Measurements from ENCODE around the gene RGS19.

The RGS19 gene

DNA sequence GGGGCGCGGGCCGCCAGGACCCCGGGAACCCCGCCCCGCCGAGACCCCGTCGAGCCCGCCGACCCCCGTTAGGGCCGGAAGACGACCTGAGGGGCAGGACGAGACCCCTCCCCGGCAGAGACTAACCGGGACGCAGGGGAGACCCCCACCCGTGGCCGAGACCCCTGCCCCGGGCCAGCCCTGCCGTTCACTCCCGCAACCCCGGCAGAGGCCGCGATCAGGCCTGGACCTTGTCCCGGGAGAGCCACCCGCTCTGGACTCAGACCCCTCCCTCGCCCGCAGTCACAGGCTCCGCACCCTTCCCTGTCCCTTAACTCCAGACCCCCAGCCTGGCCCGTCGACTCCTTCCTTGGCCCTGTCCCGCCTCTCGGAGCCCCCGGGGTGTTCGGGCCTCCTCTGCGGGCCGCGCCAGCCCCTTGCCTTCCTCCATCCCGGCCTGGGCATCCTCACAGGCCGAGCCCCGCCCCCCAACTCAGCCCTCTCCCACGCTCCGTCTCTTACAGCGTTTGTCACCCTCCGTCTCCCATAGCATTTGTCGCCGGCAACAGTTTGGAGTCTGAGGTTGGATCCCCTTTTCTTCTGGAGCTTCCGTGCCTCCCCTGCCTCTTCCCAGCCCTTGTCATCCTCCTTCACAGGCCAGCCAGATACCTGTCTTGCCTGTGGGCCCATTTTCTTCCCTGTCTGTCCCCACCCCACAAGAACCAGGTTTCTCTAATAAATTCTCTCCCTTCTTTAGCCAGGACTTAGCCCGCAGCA lies 15.8 kb downstream of the RGS19 start:
- no peak for DNase-seq (ENCODE audit: low spot score)

DNA sequence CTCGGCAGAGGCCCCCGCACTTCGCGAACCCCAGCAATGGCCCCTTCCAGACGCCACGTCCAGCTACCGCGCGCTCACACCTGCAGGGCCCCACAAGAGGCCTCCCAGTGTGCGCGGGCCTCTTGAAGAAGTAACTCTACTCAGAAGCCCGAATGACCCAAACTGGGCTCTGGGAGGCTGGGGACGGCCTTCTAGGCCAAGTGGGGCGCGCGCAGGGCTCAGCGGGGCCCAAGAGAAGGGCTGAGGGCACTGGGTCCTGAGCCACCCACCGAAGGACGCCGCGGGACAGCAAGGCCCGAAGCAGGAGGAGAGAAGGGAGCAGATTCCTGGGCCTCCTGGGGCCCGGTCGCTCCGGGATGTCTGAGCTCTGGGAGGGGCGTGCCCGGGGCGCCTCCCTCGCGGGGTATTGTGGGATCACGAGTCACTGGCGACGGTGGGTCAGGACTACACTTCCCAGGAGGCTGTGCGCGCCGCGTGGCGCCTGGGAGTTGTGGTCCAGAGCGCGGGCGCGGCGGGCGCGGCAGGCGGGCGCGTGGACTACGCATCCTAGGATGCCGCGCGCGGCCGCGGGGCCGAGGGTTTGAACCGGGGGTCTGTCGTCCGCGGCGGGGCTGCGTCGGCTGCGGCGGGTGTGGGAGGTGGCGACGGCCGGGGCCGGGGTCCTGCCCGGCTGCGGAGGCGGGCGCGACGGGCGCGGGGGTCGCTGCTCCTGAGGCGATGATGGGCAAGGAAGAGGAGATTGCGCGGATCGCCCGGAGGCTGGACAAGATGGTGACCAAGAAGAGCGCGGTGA lies 16.5 kb downstream of the RGS19 start, which contains the start of gene TCEA2:
Gene TCEA2 (plus strand): TSS at position 603 of the 793 bp plus-strand sequence. CDS start 115 bp downstream, at position 718.
- peak; percentile 97 for DNase-seq (ENCODE audit: low spot score)

DNA sequence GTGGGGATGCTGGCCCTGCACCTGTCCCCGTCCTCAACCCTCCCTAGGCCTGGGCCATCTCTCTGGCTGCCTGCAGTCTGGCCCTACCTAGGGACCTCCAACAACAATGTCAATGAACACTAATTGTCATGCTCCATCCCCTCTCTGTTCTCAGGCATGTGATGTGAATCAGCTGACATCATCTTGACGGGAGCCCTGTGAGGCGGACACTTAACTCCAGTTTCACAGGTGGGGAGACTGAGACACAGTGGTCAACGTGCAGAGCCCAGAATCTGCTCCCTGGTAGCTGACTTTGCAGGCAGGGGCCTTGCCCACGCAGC lies 17.1 kb downstream of the RGS19 start:
- DNase-seq (ENCODE audit: low spot score), result no peak

DNA sequence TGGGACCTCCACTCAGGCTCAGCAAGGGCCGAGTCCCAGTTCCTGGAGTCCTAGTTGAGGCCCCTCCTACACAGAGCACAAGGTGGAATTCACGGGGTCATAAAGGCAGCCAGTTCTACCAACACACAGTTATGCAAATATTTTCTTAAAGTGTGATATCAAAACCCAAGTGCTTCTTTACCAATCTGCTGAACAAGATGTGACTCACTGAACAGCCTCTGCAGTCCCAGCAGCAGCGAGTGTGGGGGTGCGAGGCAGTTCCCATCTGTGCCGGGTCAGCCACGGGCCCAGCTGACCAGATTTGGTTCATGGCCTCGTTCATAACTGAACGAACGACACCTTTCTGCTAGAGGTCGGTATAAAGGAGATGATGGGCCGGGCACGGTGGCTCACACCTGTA lies 20.8 kb downstream of the RGS19 start:
- DNase-seq (ENCODE audit: low spot score), result no peak

- peak; percentile 80 for DNase-seq (ENCODE audit: low spot score)
Observed at GRCh38 chr20:64057628-64058498, 21.5 kb downstream of the RGS19 start.

DNA sequence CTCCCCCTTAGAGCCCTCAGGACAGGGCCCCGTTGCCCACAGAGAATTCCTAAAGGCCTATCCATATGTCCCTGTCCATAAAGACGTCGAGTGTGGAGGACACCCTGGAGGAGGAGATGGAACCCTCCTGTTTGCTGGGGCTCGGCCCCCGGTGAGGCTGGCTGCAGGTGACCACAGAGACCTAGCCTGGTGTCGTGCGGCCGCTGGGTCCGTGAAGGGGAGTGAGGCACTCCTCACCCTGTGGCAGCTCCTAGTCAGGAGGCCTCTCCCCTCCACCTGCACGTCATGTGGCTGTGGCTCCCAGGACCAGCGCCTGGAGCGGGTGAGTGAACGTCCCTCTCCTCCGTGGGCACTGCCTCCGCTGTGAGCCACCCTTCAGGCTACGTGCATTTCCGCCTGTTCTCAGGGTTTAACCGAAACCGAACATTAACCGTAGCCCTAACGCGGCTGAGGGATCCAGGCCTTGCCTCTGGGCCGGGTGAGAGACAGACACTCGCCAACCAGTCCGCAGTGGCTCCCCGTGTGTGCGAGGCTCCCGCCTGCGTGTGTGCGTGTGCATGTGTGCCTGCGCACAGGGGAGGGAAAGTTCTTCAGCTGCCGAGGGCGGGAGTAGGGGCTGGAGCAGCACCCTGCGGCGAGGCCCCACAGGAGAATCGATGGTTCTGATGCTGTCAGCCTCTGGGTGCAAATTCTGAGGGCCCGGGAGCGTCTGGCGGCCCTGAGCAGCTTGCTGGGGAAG lies 22.3 kb downstream of the RGS19 start:
- no peak for DNase-seq (ENCODE audit: low spot score)

DNA sequence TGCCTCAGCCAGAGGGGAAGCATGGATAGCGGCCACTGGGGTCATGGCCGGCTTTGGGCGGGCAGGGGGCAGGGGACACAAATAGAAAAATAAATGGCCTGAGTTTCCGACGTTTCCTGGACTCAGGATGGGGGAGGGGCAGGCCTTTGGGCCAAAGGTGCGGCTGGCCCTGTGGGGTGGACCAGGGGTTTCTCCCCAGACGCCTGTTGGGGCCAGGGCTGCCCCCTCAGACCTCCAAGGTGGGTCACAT lies 22.8 kb downstream of the RGS19 start:
- no peak for DNase-seq (ENCODE audit: low spot score)

GRCh38 chr20:64055893-64056638 lies 23.3 kb downstream of the RGS19 start:
- DNase-seq (ENCODE audit: low spot score), result no peak

GRCh38 chr20:64055396-64055892 lies 23.9 kb downstream of the RGS19 start:
- DNase-seq (ENCODE audit: low spot score), result no peak

- DNase-seq (ENCODE audit: low spot score), result no peak
Observed at GRCh38 chr20:64053841-64054661, 25.3 kb downstream of the RGS19 start.

DNA sequence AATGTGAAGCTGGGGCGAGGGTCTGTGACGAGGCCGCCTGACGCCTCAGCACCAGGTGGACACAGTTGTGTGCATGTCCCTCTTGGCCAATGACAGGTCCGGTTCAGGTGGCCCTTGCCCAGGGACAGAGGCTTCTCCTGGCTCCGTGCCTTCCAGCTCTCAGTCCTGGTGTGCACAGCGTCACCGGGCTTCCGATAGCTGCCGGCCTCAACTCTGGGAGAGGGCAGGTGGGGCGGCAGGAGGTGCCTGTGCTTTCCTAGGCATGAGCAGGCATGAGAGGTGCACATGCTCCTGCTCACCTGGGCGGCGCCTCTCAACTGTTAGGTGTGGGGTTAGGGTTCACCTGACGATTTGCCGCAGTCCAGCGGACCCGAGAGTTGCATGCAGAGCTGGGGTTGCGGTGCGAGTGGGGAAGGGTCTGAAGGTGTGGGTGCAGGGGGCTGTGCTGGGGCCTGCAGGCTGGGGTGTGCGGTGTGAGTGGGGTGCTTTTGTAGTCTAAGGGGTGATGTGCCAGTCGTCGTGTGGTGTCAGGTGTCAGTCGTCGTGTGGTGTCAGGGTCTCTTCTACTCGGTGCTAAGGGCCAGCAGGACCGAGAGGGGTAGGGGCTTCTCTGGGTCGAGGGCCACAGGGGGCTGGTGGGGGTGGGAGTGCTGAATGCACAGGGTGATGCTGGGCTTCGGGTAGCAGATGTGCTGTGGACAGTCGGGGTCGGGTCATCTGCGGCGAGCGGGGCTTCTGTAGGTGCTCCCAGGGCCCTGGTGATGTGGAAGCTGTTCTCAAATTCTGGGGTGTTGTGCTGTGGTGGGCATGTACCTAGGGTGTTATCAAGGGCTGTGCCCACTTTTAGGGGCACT lies 26.1 kb downstream of the RGS19 start:
- DNase-seq (ENCODE audit: low spot score), result no peak

DNA sequence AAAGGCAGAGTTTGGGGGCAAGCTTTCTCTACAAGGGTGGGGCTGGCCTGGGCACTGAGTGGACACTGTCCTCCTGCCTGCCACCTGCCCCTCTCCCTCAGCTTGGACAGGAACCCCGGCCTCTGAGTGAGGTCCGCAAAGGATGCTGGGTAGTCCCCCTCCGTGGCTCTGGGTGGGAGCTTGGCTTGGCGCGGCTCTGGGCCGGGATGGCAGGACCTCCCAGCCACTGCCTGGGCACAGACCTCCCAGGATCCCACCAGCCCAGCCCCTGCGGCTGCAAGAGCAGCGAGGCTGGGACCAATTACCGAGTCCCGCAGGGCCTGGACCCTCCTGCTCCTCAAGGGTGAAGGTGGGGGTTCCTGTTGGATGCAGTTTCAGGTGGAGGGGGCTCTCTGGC lies 27.0 kb downstream of the RGS19 start:
- DNase-seq (ENCODE audit: low spot score), result no peak

- no peak for DNase-seq (ENCODE audit: low spot score)
Observed at GRCh38 chr20:64051561-64052325, 27.6 kb downstream of the RGS19 start.

GRCh38 chr20:64051033-64051452 lies 28.3 kb downstream of the RGS19 start:
- DNase-seq (ENCODE audit: low spot score), result no peak

GRCh38 chr20:64050261-64051032 lies 28.9 kb downstream of the RGS19 start:
- no peak for DNase-seq (ENCODE audit: low spot score)

DNA sequence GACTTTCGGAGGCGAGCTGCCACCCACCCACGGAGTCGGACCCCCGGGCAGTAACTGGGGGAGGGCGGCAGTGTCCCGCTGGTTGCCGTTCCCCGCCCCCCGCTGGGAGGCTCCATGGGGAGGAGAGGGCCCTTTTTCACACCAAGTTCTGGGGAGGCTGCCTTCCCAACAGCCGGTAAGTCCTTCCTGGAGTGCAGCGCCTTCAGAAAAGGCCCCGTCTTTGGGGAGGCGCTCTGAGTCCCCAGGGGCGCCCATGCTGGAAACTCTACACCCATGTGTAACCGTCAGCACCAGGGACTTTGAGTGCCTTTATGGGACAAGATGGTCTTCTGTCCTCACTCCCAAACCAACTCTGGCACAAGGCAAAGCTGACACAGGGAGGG lies 29.4 kb downstream of the RGS19 start:
- no peak for DNase-seq (ENCODE audit: low spot score)

- peak; percentile 37 for DNase-seq (ENCODE audit: low spot score)
Observed at GRCh38 chr20:64049060-64049877, 30.0 kb downstream of the RGS19 start, which contains the start of gene SOX18. SOX18 (minus strand) TSS chr20:64049639; CDS start chr20:64049516, 123 bp downstream.

Data from activated CD4-positive, alpha-beta T cell treated with anti-CD3 and anti-CD28 coated beads, Interleukin-2, Interleukin-4, amounts not matched to agents 100 ng/mL and 50 ng/mL, durations not matched to agents 16 hours and 8 hours (primary cell).